ENCODE measurements around the gene CAPZB.

Gene CAPZB

GRCh38 chr1:19342894-19343616 is 142.3 kb downstream of the CAPZB start:
- no peak for DNase-seq

GRCh38 chr1:19342062-19342750 is 143.1 kb downstream of the CAPZB start:
- DNase-seq, result no peak

- no peak for DNase-seq
These were observed 143.9 kb downstream of the CAPZB start for GRCh38 chr1:19341201-19342061.

- no peak for DNase-seq
These were observed 144.9 kb downstream of the CAPZB start for GRCh38 chr1:19340387-19340937.

GRCh38 chr1:19339214-19339861 is 146.0 kb downstream of the CAPZB start:
- DNase-seq, result no peak

- DNase-seq, result no peak
These were observed 147.0 kb downstream of the CAPZB start for GRCh38 chr1:19338323-19338762.

GRCh38 chr1:19337289-19337688 is 148.1 kb downstream of the CAPZB start:
- no peak for DNase-seq

GRCh38 chr1:19336543-19336942 is 148.8 kb downstream of the CAPZB start:
- DNase-seq, result no peak

- no peak for DNase-seq
These were observed 151.6 kb downstream of the CAPZB start for GRCh38 chr1:19333587-19334354.

- DNase-seq, result no peak
These were observed 152.5 kb downstream of the CAPZB start for GRCh38 chr1:19332832-19333231.

GRCh38 chr1:19331262-19331878 is 154.0 kb downstream of the CAPZB start:
- no peak for DNase-seq

GRCh38 chr1:19330449-19331135 is 154.7 kb downstream of the CAPZB start:
- DNase-seq, result no peak

GRCh38 chr1:19329611-19330010 is 155.7 kb downstream of the CAPZB start:
- no peak for DNase-seq

- no peak for DNase-seq
These were observed 156.2 kb downstream of the CAPZB start for GRCh38 chr1:19329188-19329587.

- DNase-seq, result no peak
These were observed 156.9 kb downstream of the CAPZB start for GRCh38 chr1:19328486-19328885.

GRCh38 chr1:19327736-19328135 is 157.6 kb downstream of the CAPZB start:
- no peak for DNase-seq

- DNase-seq, result no peak
These were observed 158.0 kb downstream of the CAPZB start for GRCh38 chr1:19327301-19327700.

- no peak for DNase-seq
These were observed 158.6 kb downstream of the CAPZB start for GRCh38 chr1:19326748-19327065.

GRCh38 chr1:19325958-19326747 is 159.2 kb downstream of the CAPZB start:
- no peak for DNase-seq

GRCh38 chr1:19325368-19325957 is 159.9 kb downstream of the CAPZB start:
- no peak for DNase-seq
